Measurements from ENCODE around the gene DAND5. TPM values are rescaled to one million over a fixed set of nuclear protein-coding genes. Genes with fewer than 3 reads are reported as not detected.

Gene DAND5
- total and polyA plus RNA-seq, 10 of the 15 experiments (the other 5 are each of a cell fraction or from before 2014, with no cell fraction given), result 0.06 to 0.15 (median 0.12) TPM; not detected in 5

GRCh38 chr19:13016245-13016627 lies 46.9 kb downstream of the DAND5 start:
- WGBS (ENCODE audit: insufficient coverage, insufficient replicate concordance, low lambda C conversion rate, missing lambda C conversion rate), result 58% methylated on average over 7 of the region's 7 CpGs
- Histone ChIP-seq H3K27me3 (replicated peaks in 1 of 2; ENCODE audit: control insufficient read depth in 2 of 2, insufficient read depth in 2 of 2, low read length in 1 of 2) (peaks cover 12 to 29% of the 10 kb centered on the region in 2 experiments), H3K36me3 (ENCODE audit: control insufficient read depth in 2 of 2, insufficient read depth in 2 of 2, low read length in 1 of 2) (no peaks in the 10 kb centered on the region), H3K4me2 (ENCODE audit: control insufficient read depth, insufficient read depth) (no peak overlapping the region), H3K79me2 (ENCODE audit: control insufficient read depth, insufficient read depth, low read length) (no peaks in the 10 kb centered on the region), H3K9me3 (replicated peaks; ENCODE audit: control insufficient read depth, insufficient read depth, low read length) (no peaks in the 10 kb centered on the region), H3K4me1 (ENCODE audit: control insufficient read depth, insufficient read depth, low read length) (peaks cover 6% of the 10 kb centered on the region; the same call in 1 of the 2 replicates), H3K4me3 (no peak overlapping the region), H2AFZ (ENCODE audit: control insufficient read depth, low read depth, low read length) (no peak overlapping the region), H3K9ac (ENCODE audit: control insufficient read depth, insufficient read depth, low read length) (no peak overlapping the region), H3K27ac (ENCODE audit: control insufficient read depth, insufficient read depth) (no peak overlapping the region), H4K20me1 (ENCODE audit: control insufficient read depth, insufficient read depth) (no peaks in the 10 kb centered on the region)
- TF ChIP-seq DPF2 (IDR thresholded peaks at IDR 0.05) (no peak), ATF3 (IDR thresholded peaks at IDR 0.05; ENCODE audit: borderline replicate concordance, extremely low read depth, low read depth, low read length) (no peak), IRF3 (IDR thresholded peaks at IDR 0.05) (no peak), SREBF2 (IDR thresholded peaks at IDR 0.05; ENCODE audit: low read length) (no peak), ZNF384 (IDR thresholded peaks at IDR 0.05; ENCODE audit: borderline replicate concordance, low read depth, low read length) (no peak), EZH2 (IDR thresholded peaks at IDR 0.05; ENCODE audit: borderline replicate concordance, control insufficient read depth, low read depth, low read length) (no peak), CBX3 (IDR thresholded peaks at IDR 0.05; ENCODE audit: borderline replicate concordance, low read depth) (no peak), ZNF622 (IDR thresholded peaks at IDR 0.05) (no peak), ZBED1 (IDR thresholded peaks at IDR 0.05; ENCODE audit: borderline replicate concordance) (no peak), MTA3 (IDR thresholded peaks at IDR 0.05; ENCODE audit: borderline replicate concordance, low read length) (no peak), HCFC1 (IDR thresholded peaks at IDR 0.05; ENCODE audit: low read length) (no peak), RAD51 (IDR thresholded peaks at IDR 0.05) (no peak), PAX8 (IDR thresholded peaks at IDR 0.05) (no peak), KLF5 (IDR thresholded peaks at IDR 0.05; ENCODE audit: partially characterized antibody) (no peak), MYB (IDR thresholded peaks at IDR 0.05; ENCODE audit: borderline replicate concordance, low read depth, low read length) (no peak), SRF (IDR thresholded peaks at IDR 0.05; ENCODE audit: low read depth in 2 of 2, low read length in 2 of 2) (no peak), STAT1 (conservative IDR thresholded peaks at IDR 0.05) (no peak), CHD2 (IDR thresholded peaks at IDR 0.05; ENCODE audit: borderline replicate concordance, low read depth, low read length) (no peak)
- DNase-seq (ENCODE audit: low read depth, low spot score), result no peak
- ChIA-PET RAD21 (ENCODE audit: unreplicated experiment) (no interaction called here), SMC1A (ENCODE audit: uncharacterized antibody, unreplicated experiment) (interaction anchor here (1.4 kb wide), 1 partner anchor 13 kb away, joined by 4 read pairs; no protein-coding TSS in a partner anchor), POLR2A (interaction anchor here (0.6 kb wide), 1 partner anchor 85 kb away, joined by 3 read pairs; no protein-coding TSS in a partner anchor), CTCF (interaction anchor here (0.9 to 1.0 kb wide), 2 partner anchors 12 to 15 kb away, joined by 3 to 4 read pairs; no protein-coding TSS in a partner anchor)
- ATAC-seq, result no peak
- BruUV-seq (replicated peaks), result no TSS peak
- in situ Hi-C loops (cut with MboI), result no loop called here
- intact Hi-C loops (cut with micrococcal nuclease; ENCODE audit: unreplicated experiment), result no loop called here
- no peak for FAIRE-seq

Data from GM12878 (cell line).